22Rv1 (cell line): Measurements from ENCODE around the gene GSC2.

Experiments used
- ZFX ChIP-seq: fragments of 450-650 bp; IDR thresholded peaks from 2 replicates; pipeline ENCODE4 v1.6.1; 2017; ENCODE audit warnings: antibody characterized with exemption, borderline replicate concordance
- TF ChIP-seq, protein P1 (sequence below): fragments of 450-650 bp; IDR thresholded peaks from 2 replicates; pipeline ENCODE4 v1.5.1; 2017; ENCODE audit warnings: mild to moderate bottlenecking

DNA sequence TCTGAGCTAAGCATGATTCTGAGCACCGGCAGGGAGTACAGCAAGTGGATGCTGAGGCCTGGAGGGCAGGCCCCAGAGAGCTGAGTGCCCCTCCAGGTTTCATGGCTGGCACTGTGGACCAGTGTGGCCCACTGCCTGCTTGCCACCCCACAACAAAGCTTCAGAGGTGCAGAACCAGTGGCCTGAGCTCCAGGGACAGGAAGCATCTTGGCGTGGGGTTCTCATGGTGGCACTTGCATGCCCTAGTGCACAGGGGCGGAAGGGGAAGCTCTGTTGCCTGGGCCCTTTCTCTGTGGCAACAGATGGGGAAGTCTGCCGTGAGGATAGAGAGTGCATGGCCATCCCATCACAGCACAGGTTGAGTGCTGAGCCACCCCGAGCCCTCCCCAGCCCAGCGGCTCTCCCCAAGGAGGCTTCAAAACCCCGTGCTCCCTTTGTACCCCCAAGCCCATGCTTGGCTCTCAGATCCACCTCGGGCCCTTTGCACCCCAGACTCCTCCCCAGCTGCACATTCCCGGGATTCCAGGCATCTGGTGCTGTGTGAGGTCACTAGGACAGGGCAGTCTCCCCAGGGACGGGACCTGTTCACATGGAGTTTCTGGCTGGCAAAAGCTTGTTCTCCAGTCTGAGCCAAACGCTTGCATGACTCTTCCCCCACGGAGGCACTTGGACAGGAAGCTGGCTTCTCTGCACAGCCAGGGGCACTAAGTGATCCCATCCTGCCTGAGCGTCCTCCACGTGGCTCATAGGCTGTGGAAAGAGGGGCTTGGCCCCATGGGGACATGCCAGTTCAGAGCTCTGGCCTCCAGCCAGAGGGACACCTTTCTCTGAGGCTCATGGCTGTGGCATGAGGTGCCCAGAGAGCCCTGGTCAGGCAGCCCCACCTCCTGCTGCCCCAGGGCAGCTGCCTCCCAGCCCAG lies 24.3 kb upstream of the GSC2 start:
- TF ChIP-seq, protein P1, sequence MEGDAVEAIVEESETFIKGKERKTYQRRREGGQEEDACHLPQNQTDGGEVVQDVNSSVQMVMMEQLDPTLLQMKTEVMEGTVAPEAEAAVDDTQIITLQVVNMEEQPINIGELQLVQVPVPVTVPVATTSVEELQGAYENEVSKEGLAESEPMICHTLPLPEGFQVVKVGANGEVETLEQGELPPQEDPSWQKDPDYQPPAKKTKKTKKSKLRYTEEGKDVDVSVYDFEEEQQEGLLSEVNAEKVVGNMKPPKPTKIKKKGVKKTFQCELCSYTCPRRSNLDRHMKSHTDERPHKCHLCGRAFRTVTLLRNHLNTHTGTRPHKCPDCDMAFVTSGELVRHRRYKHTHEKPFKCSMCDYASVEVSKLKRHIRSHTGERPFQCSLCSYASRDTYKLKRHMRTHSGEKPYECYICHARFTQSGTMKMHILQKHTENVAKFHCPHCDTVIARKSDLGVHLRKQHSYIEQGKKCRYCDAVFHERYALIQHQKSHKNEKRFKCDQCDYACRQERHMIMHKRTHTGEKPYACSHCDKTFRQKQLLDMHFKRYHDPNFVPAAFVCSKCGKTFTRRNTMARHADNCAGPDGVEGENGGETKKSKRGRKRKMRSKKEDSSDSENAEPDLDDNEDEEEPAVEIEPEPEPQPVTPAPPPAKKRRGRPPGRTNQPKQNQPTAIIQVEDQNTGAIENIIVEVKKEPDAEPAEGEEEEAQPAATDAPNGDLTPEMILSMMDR = no peak
- no peak for TF ChIP-seq ZFX
